Mesenchymal stem cell (in vitro differentiated cells and primary cell): Measurements from ENCODE around the gene MSI2.

ENCODE experiments used
- DNase-seq: peaks from one replicate; pipeline ENCODE4 v3.0.0-alpha.2; 2013
- H2AFZ ChIP-seq: one replicate; pipeline ENCODE4 v1.6.1; 2013; ENCODE audit warnings: low read depth, mild to moderate bottlenecking, control low read depth, inconsistent platforms, low read length, moderate library complexity
- H2AK5ac ChIP-seq: 2 replicates; pipeline ENCODE4 v1.6.1; 2013; ENCODE audit warnings: low read length, moderate library complexity, mild to moderate bottlenecking, inconsistent platforms; ENCODE audit not compliant: severe bottlenecking
- H2BK120ac ChIP-seq: one replicate; pipeline ENCODE4 v1.6.1; 2013; ENCODE audit warnings: low read depth, mild to moderate bottlenecking, inconsistent platforms, low read length, moderate library complexity
- H2BK12ac ChIP-seq, 2 experiments: one replicate each; pipeline ENCODE4 v1.6.1; 2013; ENCODE audit warnings: inconsistent platforms in 2 of 2, low read length in 2 of 2, mild to moderate bottlenecking in 2 of 2, moderate library complexity in 2 of 2, control low read depth in 1 of 2
- H2BK15ac ChIP-seq: one replicate; pipeline ENCODE4 v1.6.1; 2013; ENCODE audit warnings: mild to moderate bottlenecking, low read depth, inconsistent platforms; ENCODE audit not compliant: poor library complexity, severe bottlenecking
- H2BK5ac ChIP-seq: 2 replicates; pipeline ENCODE4 v1.6.1; 2013; ENCODE audit warnings: low read depth, mild to moderate bottlenecking, low read length, control low read depth, inconsistent platforms; ENCODE audit not compliant: poor library complexity, severe bottlenecking
- H3K14ac ChIP-seq, 2 experiments: one replicate each; pipeline ENCODE4 v1.6.1; 2013; ENCODE audit warnings: inconsistent platforms in 2 of 2, low read length in 2 of 2, control low read depth in 1 of 2, mild to moderate bottlenecking in 1 of 2, moderate library complexity in 1 of 2
- H3K18ac ChIP-seq, 2 experiments: one replicate each; pipeline ENCODE4 v1.6.1; 2013; ENCODE audit warnings: inconsistent platforms in 2 of 2, low read length in 2 of 2, control low read depth in 1 of 2, low read depth in 1 of 2, mild to moderate bottlenecking in 1 of 2
- H3K23ac ChIP-seq, 2 experiments: one replicate each; pipeline ENCODE4 v1.6.1; 2013; ENCODE audit warnings: inconsistent platforms in 2 of 2, low read length in 2 of 2, mild to moderate bottlenecking in 2 of 2, moderate library complexity in 2 of 2, control low read depth in 1 of 2
- H3K27ac ChIP-seq: 2 replicates; pipeline ENCODE4 v1.5.1; 2013; ENCODE audit warnings: mild to moderate bottlenecking, moderate library complexity, low read length, control low read depth, inconsistent platforms; ENCODE audit not compliant: poor library complexity, severe bottlenecking
- H3K27me3 ChIP-seq, 2 experiments: 2 replicates each; pipeline versions ENCODE4 v1.6.1 to v1.7.0; 2013; ENCODE audit warnings: low read length in 2 of 2, mild to moderate bottlenecking in 2 of 2, moderate library complexity in 2 of 2, control low read depth in 1 of 2, inconsistent platforms in 1 of 2; ENCODE audit not compliant: control insufficient read depth in 1 of 2, insufficient read depth in 1 of 2
- H3K36me3 ChIP-seq, 2 experiments: 2 replicates each; pipeline versions ENCODE4 v1.6.1 to v1.7.0; 2013; ENCODE audit warnings: low read length in 2 of 2, control low read depth in 1 of 2, inconsistent platforms in 1 of 2, low read depth in 1 of 2, mild to moderate bottlenecking in 1 of 2; ENCODE audit not compliant: insufficient read depth in 2 of 2, control insufficient read depth in 1 of 2
- H3K4ac ChIP-seq, 2 experiments: one replicate each; pipeline ENCODE4 v1.6.1; 2013; ENCODE audit warnings: inconsistent platforms in 2 of 2, low read length in 2 of 2, mild to moderate bottlenecking in 2 of 2, moderate library complexity in 2 of 2, control low read depth in 1 of 2, low read depth in 1 of 2
- H3K4me1 ChIP-seq: 2 replicates; pipeline ENCODE4 v1.6.1; 2013; ENCODE audit warnings: low read depth, low read length, control low read depth; ENCODE audit not compliant: control insufficient read depth, insufficient read depth
- H3K4me2 ChIP-seq: 2 replicates; pipeline ENCODE4 v1.6.1; 2013; ENCODE audit warnings: low read length, mild to moderate bottlenecking, inconsistent platforms; ENCODE audit not compliant: poor library complexity, severe bottlenecking
- H3K4me3 ChIP-seq, 2 experiments: 2 replicates each; pipeline versions ENCODE4 v1.5.1 to v1.7.0; 2013; ENCODE audit warnings: low read length in 2 of 2, mild to moderate bottlenecking in 2 of 2, control low read depth in 1 of 2, low read depth in 1 of 2; ENCODE audit not compliant: insufficient read depth in 1 of 2
- H3K79me1 ChIP-seq: replicated peaks from 2 replicates; pipeline ENCODE4 v1.6.1; 2013; ENCODE audit warnings: mild to moderate bottlenecking, control low read depth, low read length, inconsistent platforms; ENCODE audit not compliant: poor library complexity, severe bottlenecking
- H3K9ac ChIP-seq: 2 replicates; pipeline ENCODE4 v1.7.0; 2013; ENCODE audit warnings: mild to moderate bottlenecking, low read length, moderate library complexity
- H3K9me3 ChIP-seq: 2 replicates; pipeline ENCODE4 v1.7.0; 2013; ENCODE audit warnings: mild to moderate bottlenecking, low read length; ENCODE audit not compliant: control insufficient read depth
- H4K8ac ChIP-seq: one replicate; pipeline ENCODE4 v1.6.1; 2013; ENCODE audit warnings: inconsistent platforms, mild to moderate bottlenecking, low read length, moderate library complexity
- H4K91ac ChIP-seq: one replicate; pipeline ENCODE4 v1.6.1; 2013; ENCODE audit warnings: mild to moderate bottlenecking, low read length, inconsistent platforms
- WGBS: methylation state at CpG from one replicate; pipeline ENCODE4 v1.1.7; 2013; ENCODE audit warnings: mixed read lengths; 5-methylcytosine and 5-hydroxymethylcytosine counted together

MSI2 gene

GRCh38 chr17:57636985-57637665 lies 380.8 kb downstream of the MSI2 start:
- H3K9me3 ChIP-seq: peaks cover 4% of the 10 kb centered on the region
- no peak overlapping the region for H2BK120ac ChIP-seq
- H2BK5ac ChIP-seq: no peak overlapping the region
- no peak overlapping the region for H2AK5ac ChIP-seq
- no peak overlapping the region for H4K91ac ChIP-seq
- H3K9ac ChIP-seq: no peak overlapping the region
- no peak for DNase-seq
- H3K14ac ChIP-seq: no peak overlapping the region
- H3K4me2 ChIP-seq: no peak overlapping the region
- WGBS: 81% methylated on average over 19 of the region's 20 CpGs
- no peak overlapping the region for H3K27ac ChIP-seq
- no peak overlapping the region for H2BK12ac ChIP-seq
- no peak overlapping the region for H2AFZ ChIP-seq
- peaks cover 0 to 30% of the 10 kb centered on the region in 2 experiments for H3K36me3 ChIP-seq
- H2BK15ac ChIP-seq: no peak overlapping the region
- H3K27me3 ChIP-seq: no peaks in the 10 kb centered on the region
- no peak overlapping the region for H4K8ac ChIP-seq
- no peak overlapping the region for H3K18ac ChIP-seq
- no peak overlapping the region for H3K4ac ChIP-seq
- H3K4me3 ChIP-seq: no peak overlapping the region
- no peak overlapping the region for H3K23ac ChIP-seq
- H3K4me1 ChIP-seq: no peaks in the 10 kb centered on the region
- H3K79me1 ChIP-seq: no peaks in the 10 kb centered on the region

GRCh38 chr17:57637666-57638010 lies 381.3 kb downstream of the MSI2 start:
- Histone ChIP-seq H2BK120ac (no peak overlapping the region), H3K9me3 (peaks cover 4% of the 10 kb centered on the region), H3K36me3 (peaks cover 0 to 34% of the 10 kb centered on the region in 2 experiments), H4K8ac (no peak overlapping the region), H3K4me2 (no peak overlapping the region), H2BK5ac (no peak overlapping the region), H3K9ac (no peak overlapping the region), H2AK5ac (no peak overlapping the region), H4K91ac (no peak overlapping the region), H3K14ac (no peak overlapping the region), H2BK15ac (no peak overlapping the region), H3K4ac (no peak overlapping the region), H3K27me3 (no peaks in the 10 kb centered on the region), H3K4me1 (no peaks in the 10 kb centered on the region), H2AFZ (no peak overlapping the region), H3K18ac (no peak overlapping the region), H3K79me1 (no peaks in the 10 kb centered on the region), H2BK12ac (no peak overlapping the region), H3K23ac (no peak overlapping the region), H3K27ac (no peak overlapping the region), H3K4me3 (no peak overlapping the region)
- 90% methylated on average over 6 of the region's 6 CpGs for WGBS
- no peak for DNase-seq

GRCh38 chr17:57638284-57638683 lies 382.0 kb downstream of the MSI2 start:
- Histone ChIP-seq H2BK5ac (no peak overlapping the region), H3K4me1 (no peaks in the 10 kb centered on the region), H3K9me3 (peaks cover 4% of the 10 kb centered on the region), H3K4me3 (no peak overlapping the region), H3K4ac (no peak overlapping the region), H3K4me2 (no peak overlapping the region), H3K23ac (no peak overlapping the region), H3K79me1 (no peaks in the 10 kb centered on the region), H3K27me3 (no peaks in the 10 kb centered on the region), H2BK120ac (no peak overlapping the region), H2AFZ (no peak overlapping the region), H2AK5ac (no peak overlapping the region), H3K27ac (no peak overlapping the region), H3K18ac (no peak overlapping the region), H3K36me3 (peaks cover 0 to 37% of the 10 kb centered on the region in 2 experiments), H2BK15ac (no peak overlapping the region), H4K8ac (peak overlapping the region; percentile 32), H3K9ac (no peak overlapping the region), H3K14ac (no peak overlapping the region), H2BK12ac (no peak overlapping the region), H4K91ac (no peak overlapping the region)
- WGBS: 92% methylated on average over 7 of the region's 8 CpGs
- DNase-seq: no peak

- no peak overlapping the region for H3K4me2 ChIP-seq
- H3K18ac ChIP-seq: no peak overlapping the region
- no peak overlapping the region for H2BK5ac ChIP-seq
- H3K9me3 ChIP-seq: peaks cover 3% of the 10 kb centered on the region
- H3K27me3 ChIP-seq: no peaks in the 10 kb centered on the region
- WGBS: 96% methylated on average over 5 of the region's 5 CpGs
- no peak overlapping the region for H3K23ac ChIP-seq
- no peak overlapping the region for H2BK12ac ChIP-seq
- no peak overlapping the region for H3K4ac ChIP-seq
- peaks cover 0 to 39% of the 10 kb centered on the region in 2 experiments for H3K36me3 ChIP-seq
- no peak overlapping the region for H2AK5ac ChIP-seq
- no peaks in the 10 kb centered on the region for H3K79me1 ChIP-seq
- H3K27ac ChIP-seq: no peak overlapping the region
- no peak overlapping the region for H4K91ac ChIP-seq
- no peak overlapping the region for H3K4me3 ChIP-seq
- H3K9ac ChIP-seq: no peak overlapping the region
- no peaks in the 10 kb centered on the region for H3K4me1 ChIP-seq
- no peak overlapping the region for H3K14ac ChIP-seq
- no peak overlapping the region for H2AFZ ChIP-seq
- DNase-seq: no peak
- H2BK15ac ChIP-seq: no peak overlapping the region
- no peak overlapping the region for H2BK120ac ChIP-seq
- H4K8ac ChIP-seq: no peak overlapping the region
Observed at GRCh38 chr17:57639381-57639780, 383.1 kb downstream of the MSI2 start.
